ENCODE data around the gene ACOXL. TPM values are rescaled to one million over a fixed set of nuclear protein-coding genes. Genes with fewer than 3 reads are reported as not detected.

Gene ACOXL
- total RNA-seq, 4 donors from 2014 or later = not detected

- WGBS, 2 donors = 84 to 85% methylated on average over 9 to 11 of the region's 11 CpGs
- Histone ChIP-seq H3K36me3 (no peaks in the 10 kb centered on the region), H3K9me3 (no peaks in the 10 kb centered on the region), H3K4me1 (no peaks in the 10 kb centered on the region), H3K4me3 (no peak overlapping the region), H3K27me3 (peaks cover 0 to 6% (median 0%) of the 10 kb centered on the region in 4 donors), H3K27ac (no peak overlapping the region)
- TF ChIP-seq CTCF (IDR thresholded peaks at IDR 0.05) = no peak
- TF ChIP-seq POLR2A (IDR thresholded peaks at IDR 0.05) = no peak
- no peak for DNase-seq
- intact Hi-C loops (cut with DNase I) = no loop called here
Measured at GRCh38 chr2:110886826-110887573, 154.6 kb downstream of the ACOXL start.

GRCh38 chr2:110888411-110888810, 156.0 kb downstream of the ACOXL start:
- intact Hi-C loops (cut with DNase I) = no loop called here
- peaks cover 0 to 8% (median 0%) of the 10 kb centered on the region in 4 donors for H3K27me3 ChIP-seq
- TF ChIP-seq CTCF (IDR thresholded peaks at IDR 0.05) = no peak
- no peak for TF ChIP-seq POLR2A (IDR thresholded peaks at IDR 0.05)
- DNase-seq = no peak
- no peaks in the 10 kb centered on the region for H3K36me3 ChIP-seq
- no peaks in the 10 kb centered on the region for H3K9me3 ChIP-seq
- no peak overlapping the region for H3K4me3 ChIP-seq
- no peaks in the 10 kb centered on the region for H3K4me1 ChIP-seq
- no peak overlapping the region for H3K27ac ChIP-seq
- WGBS, 2 donors = 78 to 83% methylated on average over 2 of the region's 2 CpGs

- peaks cover 0 to 14% (median 0%) of the 10 kb centered on the region in 4 donors for H3K27me3 ChIP-seq
- H3K9me3 ChIP-seq = peaks cover 0 to 6% (median 0%) of the 10 kb centered on the region in 3 donors
- TF ChIP-seq POLR2A (IDR thresholded peaks at IDR 0.05) (no peak), CTCF (IDR thresholded peaks at IDR 0.05) (no peak)
- H3K4me3 ChIP-seq = no peak overlapping the region
- H3K27ac ChIP-seq = no peak overlapping the region
- WGBS, 2 donors = 0% methylated on average over 1 of the region's 1 CpG
- DNase-seq = no peak
- H3K4me1 ChIP-seq = no peaks in the 10 kb centered on the region
- no peaks in the 10 kb centered on the region for H3K36me3 ChIP-seq
- intact Hi-C loops (cut with DNase I) = no loop called here
Measured at GRCh38 chr2:110891626-110892025, 159.3 kb downstream of the ACOXL start.

- Histone ChIP-seq H3K4me3 (no peak overlapping the region), H3K27me3 (peaks cover 0 to 18% (median 0%) of the 10 kb centered on the region in 4 donors), H3K36me3 (no peaks in the 10 kb centered on the region), H3K4me1 (no peaks in the 10 kb centered on the region), H3K9me3 (peaks cover 0 to 8% (median 0%) of the 10 kb centered on the region in 3 donors), H3K27ac (no peak overlapping the region)
- no peak for DNase-seq
- intact Hi-C loops (cut with DNase I) = no loop called here
- TF ChIP-seq CTCF (IDR thresholded peaks at IDR 0.05) (no peak), POLR2A (IDR thresholded peaks at IDR 0.05) (no peak)
- 58 to 72% methylated on average over 3 of the region's 3 CpGs for WGBS, 2 donors
Measured at GRCh38 chr2:110896226-110896625, 163.9 kb downstream of the ACOXL start.

GRCh38 chr2:110897966-110898365, 165.6 kb downstream of the ACOXL start:
- no peak overlapping the region for H3K4me3 ChIP-seq
- peaks cover 0 to 11% (median 0%) of the 10 kb centered on the region in 4 donors for H3K27me3 ChIP-seq
- no peaks in the 10 kb centered on the region for H3K4me1 ChIP-seq
- DNase-seq = no peak
- no peaks in the 10 kb centered on the region for H3K36me3 ChIP-seq
- 50 to 69% methylated on average over 2 of the region's 2 CpGs for WGBS, 2 donors
- TF ChIP-seq POLR2A (IDR thresholded peaks at IDR 0.05) (no peak), CTCF (IDR thresholded peaks at IDR 0.05) (no peak)
- intact Hi-C loops (cut with DNase I) = no loop called here
- H3K27ac ChIP-seq = no peak overlapping the region
- H3K9me3 ChIP-seq = peaks cover 0 to 8% (median 0%) of the 10 kb centered on the region in 3 donors

All from esophagus squamous epithelium (tissue), 5 donors.